ENCODE results near the gene ESPL1. TPM values are rescaled to one million over a fixed set of nuclear protein-coding genes. Genes with fewer than 3 reads are reported as not detected.

Gene ESPL1
- total and polyA plus RNA-seq, 8 donors, result 0.09 to 0.81 (median 0.32) TPM

- Histone ChIP-seq H3K4me1 (peaks cover 0 to 8% (median 5%) of the 10 kb centered on the region in 3 donors), H3K4me3 (no peak overlapping the region), H3K9me3 (no peaks in the 10 kb centered on the region), H3K27ac (peak overlapping the region in 3 of 4 donors; percentile 16 to 51 (median 41)), H3K36me3 (no peaks in the 10 kb centered on the region), H3K27me3 (no peaks in the 10 kb centered on the region)
- TF ChIP-seq CTCF (IDR thresholded peaks at IDR 0.05), result no peak
- no peak for FAIRE-seq
- intact Hi-C loops (cut with DNase I), result no loop called here
- 38 to 40% methylated on average over 15 to 16 of the region's 16 CpGs for WGBS, 2 donors
- ATAC-seq, result no peak
- no peak for DNase-seq
These were observed 44.6 kb upstream of the ESPL1 start for GRCh38 chr12:53223389-53224060.

- Histone ChIP-seq H3K4me3 (no peak overlapping the region), H3K36me3 (no peaks in the 10 kb centered on the region), H3K9me3 (no peaks in the 10 kb centered on the region), H3K27me3 (no peaks in the 10 kb centered on the region), H3K27ac (peak overlapping the region in 2 of 4 donors; percentile 16 to 41), H3K4me1 (peaks cover 0 to 8% (median 5%) of the 10 kb centered on the region in 3 donors)
- 68 to 71% methylated on average over 11 of the region's 11 CpGs for WGBS, 2 donors
- no peak for FAIRE-seq
- DNase-seq, result peak in 1 of 6 donors; percentile 28
- no peak for ATAC-seq
- intact Hi-C loops (cut with DNase I), result no loop called here
- no peak for TF ChIP-seq CTCF (IDR thresholded peaks at IDR 0.05)
These were observed 43.8 kb upstream of the ESPL1 start for GRCh38 chr12:53224061-53224896.

GRCh38 chr12:53224897-53225634 lies 43.0 kb upstream of the ESPL1 start:
- no peak overlapping the region for H3K4me3 ChIP-seq
- FAIRE-seq, result no peak
- no peaks in the 10 kb centered on the region for H3K36me3 ChIP-seq
- peaks cover 0 to 8% (median 0%) of the 10 kb centered on the region in 3 donors for H3K4me1 ChIP-seq
- no peak overlapping the region for H3K27ac ChIP-seq
- intact Hi-C loops (cut with DNase I), result no loop called here
- no peak for ATAC-seq
- H3K9me3 ChIP-seq, result no peaks in the 10 kb centered on the region
- H3K27me3 ChIP-seq, result no peaks in the 10 kb centered on the region
- no peak for TF ChIP-seq CTCF (IDR thresholded peaks at IDR 0.05)
- 81 to 84% methylated on average over 10 of the region's 10 CpGs for WGBS, 2 donors
- no peak for DNase-seq

GRCh38 chr12:53225635-53226424 lies 42.3 kb upstream of the ESPL1 start:
- 88 to 89% methylated on average over 10 of the region's 10 CpGs for WGBS, 2 donors
- no peaks in the 10 kb centered on the region for H3K27me3 ChIP-seq
- TF ChIP-seq CTCF (IDR thresholded peaks at IDR 0.05), result no peak
- intact Hi-C loops (cut with DNase I), result no loop called here
- no peak for ATAC-seq
- no peaks in the 10 kb centered on the region for H3K36me3 ChIP-seq
- no peak for FAIRE-seq
- no peak overlapping the region for H3K4me3 ChIP-seq
- peaks cover 0 to 8% (median 0%) of the 10 kb centered on the region in 3 donors for H3K4me1 ChIP-seq
- no peak overlapping the region for H3K27ac ChIP-seq
- no peak for DNase-seq
- no peaks in the 10 kb centered on the region for H3K9me3 ChIP-seq
